ENCODE results near the gene SEPTIN11. TPM values are rescaled to one million over a fixed set of nuclear protein-coding genes. Genes with fewer than 3 reads are reported as not detected.
A peak's percentile ranks its signal among the peaks of the same experiment; 100 is the strongest.

The SEPTIN11 gene
- total and polyA plus RNA-seq, 9 of the 15 experiments (the other 6 are each of a cell fraction or from before 2014, with no cell fraction given), result 25.7 to 142 (median 84.3) TPM

GRCh38 chr4:76982638-76983584 lies 33.4 kb downstream of the SEPTIN11 start (continued):
- TF ChIP-seq ZBTB40 (IDR thresholded peaks at IDR 0.05), result 0 out of 2 replicates have a peak, but pooled peaks have one; percentile 36
- TF ChIP-seq ZBTB40 (CRISPR knock-in tag; IDR thresholded peaks at IDR 0.05), result no peak
- TF ChIP-seq ZKSCAN3 (CRISPR knock-in tag; IDR thresholded peaks at IDR 0.05), result no peak
- TF ChIP-seq ZNF197 (CRISPR knock-in tag; IDR thresholded peaks at IDR 0.05; ENCODE audit: low read depth), result no peak
- TF ChIP-seq THRAP3 (IDR thresholded peaks at IDR 0.05; ENCODE audit: borderline replicate concordance), result no peak
- TF ChIP-seq, protein P1, sequence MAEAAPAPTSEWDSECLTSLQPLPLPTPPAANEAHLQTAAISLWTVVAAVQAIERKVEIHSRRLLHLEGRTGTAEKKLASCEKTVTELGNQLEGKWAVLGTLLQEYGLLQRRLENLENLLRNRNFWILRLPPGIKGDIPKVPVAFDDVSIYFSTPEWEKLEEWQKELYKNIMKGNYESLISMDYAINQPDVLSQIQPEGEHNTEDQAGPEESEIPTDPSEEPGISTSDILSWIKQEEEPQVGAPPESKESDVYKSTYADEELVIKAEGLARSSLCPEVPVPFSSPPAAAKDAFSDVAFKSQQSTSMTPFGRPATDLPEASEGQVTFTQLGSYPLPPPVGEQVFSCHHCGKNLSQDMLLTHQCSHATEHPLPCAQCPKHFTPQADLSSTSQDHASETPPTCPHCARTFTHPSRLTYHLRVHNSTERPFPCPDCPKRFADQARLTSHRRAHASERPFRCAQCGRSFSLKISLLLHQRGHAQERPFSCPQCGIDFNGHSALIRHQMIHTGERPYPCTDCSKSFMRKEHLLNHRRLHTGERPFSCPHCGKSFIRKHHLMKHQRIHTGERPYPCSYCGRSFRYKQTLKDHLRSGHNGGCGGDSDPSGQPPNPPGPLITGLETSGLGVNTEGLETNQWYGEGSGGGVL (CRISPR knock-in tag; IDR thresholded peaks at IDR 0.05), result no peak
- no peak for TF ChIP-seq FOXJ3 (CRISPR knock-in tag; IDR thresholded peaks at IDR 0.05)
- TF ChIP-seq, protein P2, sequence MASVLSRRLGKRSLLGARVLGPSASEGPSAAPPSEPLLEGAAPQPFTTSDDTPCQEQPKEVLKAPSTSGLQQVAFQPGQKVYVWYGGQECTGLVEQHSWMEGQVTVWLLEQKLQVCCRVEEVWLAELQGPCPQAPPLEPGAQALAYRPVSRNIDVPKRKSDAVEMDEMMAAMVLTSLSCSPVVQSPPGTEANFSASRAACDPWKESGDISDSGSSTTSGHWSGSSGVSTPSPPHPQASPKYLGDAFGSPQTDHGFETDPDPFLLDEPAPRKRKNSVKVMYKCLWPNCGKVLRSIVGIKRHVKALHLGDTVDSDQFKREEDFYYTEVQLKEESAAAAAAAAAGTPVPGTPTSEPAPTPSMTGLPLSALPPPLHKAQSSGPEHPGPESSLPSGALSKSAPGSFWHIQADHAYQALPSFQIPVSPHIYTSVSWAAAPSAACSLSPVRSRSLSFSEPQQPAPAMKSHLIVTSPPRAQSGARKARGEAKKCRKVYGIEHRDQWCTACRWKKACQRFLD (CRISPR knock-in tag; IDR thresholded peaks at IDR 0.05), result 0 out of 2 replicates have a peak, but pooled peaks have one; percentile 41
- TF ChIP-seq PTBP1 (IDR thresholded peaks at IDR 0.05; ENCODE audit: low read depth, low read length), result no peak
- no peak for TF ChIP-seq POU5F1 (IDR thresholded peaks at IDR 0.05; ENCODE audit: borderline replicate concordance, low read depth, low read length, partially characterized antibody)
- peak in 1 of 2 experiments; percentile 24; a peak in 1 of 3 replicates for TF ChIP-seq CBX3 (IDR thresholded peaks at IDR 0.05; ENCODE audit: borderline replicate concordance in 1 of 2, low read length in 2 of 2)
- TF ChIP-seq POLR3A (IDR thresholded peaks at IDR 0.05; ENCODE audit: borderline replicate concordance, extremely low read depth, insufficient read depth, insufficient read length), result no peak
- 0 out of 4 replicates have a peak, but pooled peaks of 1 of the 2 experiments have one; percentile 68 for TF ChIP-seq ARNT (IDR thresholded peaks at IDR 0.05)
